Activated naive CD4-positive, alpha-beta T cell treated with anti-CD3 and anti-CD28 coated beads, Interleukin-2, amount 10 ng/mL, durations not matched to agents 5 hours and 36 hours (primary cell): Measurements from ENCODE around the gene UBA52. TPM values are rescaled to one million over a fixed set of nuclear protein-coding genes. Genes with fewer than 3 reads are reported as not detected.

Source experiments
- total RNA-seq, 2 experiments: library from RNA; stranded (reverse); gene quantifications; one replicate each; pipeline ENCODE4 v1.2.3, GENCODE V29; 2021

The UBA52 gene
- total RNA-seq, result 1,000 to 10,000 TPM; 1,957 to 1,980 TPM

GRCh38 chr19:18571564-18572344, at the start of gene UBA52:
Gene UBA52 (plus strand): TSS chr19:18571857. CDS start chr19:18573301, 1,444 bp downstream.

GRCh38 chr19:18542941-18543813, 28.5 kb upstream of the UBA52 start, which contains the start of gene FKBP8:
Gene FKBP8 (minus strand): TSS chr19:18543573. CDS start chr19:18541970, 1,603 bp downstream.

GRCh38 chr19:18557411-18558201, 14.1 kb upstream of the UBA52 start, which contains the start of gene KXD1:
Gene KXD1 (plus strand): TSS chr19:18557870. CDS start chr19:18562057, 4,187 bp downstream.

GRCh38 chr19:18588611-18589379, 17.1 kb downstream of the UBA52 start, which contains the start of gene REX1BD:
Gene REX1BD (plus strand): TSS chr19:18588798. CDS start chr19:18588802, 4 bp downstream.

GRCh38 chr19:18606281-18607225, 34.9 kb downstream of the UBA52 start, which contains the start of gene CRLF1:
Gene CRLF1 (minus strand): TSS chr19:18606799. CDS start chr19:18606656, 143 bp downstream.

GRCh38 chr19:18612772-18613588, 41.3 kb downstream of the UBA52 start, which contains the start of gene TMEM59L:
Gene TMEM59L (plus strand): TSS chr19:18612870. CDS start chr19:18612959, 89 bp downstream.

Other genes with a start within 250 kb of the UBA52 start
- gene LSM4, start 248.8 kb upstream of the UBA52 start, total RNA-seq, result 100 to 1,000 TPM; 150 to 152 TPM
- gene PGPEP1, start 231.3 kb upstream of the UBA52 start, total RNA-seq, result 10 to 100 TPM; 34.5 to 36.7 TPM
- not detected for gene GDF15, start 185.7 kb upstream of the UBA52 start, total RNA-seq
- under 1 TPM; 0.10 to 0.28 TPM for gene LRRC25, start 174.2 kb upstream of the UBA52 start, total RNA-seq
- gene SSBP4, start 152.5 kb upstream of the UBA52 start, total RNA-seq, result 100 to 1,000 TPM; 122 to 136 TPM
- 10 to 100 TPM; 14.9 to 17.9 TPM for gene ISYNA1, start 133.7 kb upstream of the UBA52 start, total RNA-seq
- 10 to 100 TPM; 19.9 to 23.0 TPM for gene ELL, start 49.8 kb upstream of the UBA52 start, total RNA-seq
- gene FKBP8, start 28.3 kb upstream of the UBA52 start, total RNA-seq, result 100 to 1,000 TPM; 208 to 209 TPM
- gene KXD1, start 14.0 kb upstream of the UBA52 start, total RNA-seq, result 10 to 100 TPM; 85.7 to 91.4 TPM
- 10 to 100 TPM; 90.3 to 91.7 TPM for gene REX1BD, start 16.9 kb downstream of the UBA52 start, total RNA-seq
- gene CRLF1, start 34.9 kb downstream of the UBA52 start, total RNA-seq, result not detected
- under 1 TPM in 1 of 2 experiments, not detected in 1; 0.15 TPM for gene TMEM59L, start 41.0 kb downstream of the UBA52 start, total RNA-seq
- gene KLHL26, start 65.2 kb downstream of the UBA52 start, total RNA-seq, result 10 to 100 TPM in 1 of 2 experiments, 1 to 10 TPM in 1; 9.8 to 10.5 TPM
- 1 to 10 TPM; 9.4 to 9.7 TPM for gene CRTC1, start 111.8 kb downstream of the UBA52 start, total RNA-seq
- not detected for gene COMP, start 219.4 kb downstream of the UBA52 start, total RNA-seq